HS-27A (cell line): ENCODE measurements around the gene SPG21.

Experiments used
- DNase-seq: peaks from one replicate; pipeline ENCODE4 v3.0.0-alpha.2; 2012; ENCODE audit warnings: low read depth, missing footprints

SPG21 gene

GRCh38 chr15:64938192-64938591 is 51.5 kb downstream of the SPG21 start:
- no peak for DNase-seq

- no peak for DNase-seq
These were observed 55.7 kb downstream of the SPG21 start for GRCh38 chr15:64934023-64934422.

- DNase-seq = no peak
These were observed 58.3 kb downstream of the SPG21 start for GRCh38 chr15:64931381-64931780.

DNA sequence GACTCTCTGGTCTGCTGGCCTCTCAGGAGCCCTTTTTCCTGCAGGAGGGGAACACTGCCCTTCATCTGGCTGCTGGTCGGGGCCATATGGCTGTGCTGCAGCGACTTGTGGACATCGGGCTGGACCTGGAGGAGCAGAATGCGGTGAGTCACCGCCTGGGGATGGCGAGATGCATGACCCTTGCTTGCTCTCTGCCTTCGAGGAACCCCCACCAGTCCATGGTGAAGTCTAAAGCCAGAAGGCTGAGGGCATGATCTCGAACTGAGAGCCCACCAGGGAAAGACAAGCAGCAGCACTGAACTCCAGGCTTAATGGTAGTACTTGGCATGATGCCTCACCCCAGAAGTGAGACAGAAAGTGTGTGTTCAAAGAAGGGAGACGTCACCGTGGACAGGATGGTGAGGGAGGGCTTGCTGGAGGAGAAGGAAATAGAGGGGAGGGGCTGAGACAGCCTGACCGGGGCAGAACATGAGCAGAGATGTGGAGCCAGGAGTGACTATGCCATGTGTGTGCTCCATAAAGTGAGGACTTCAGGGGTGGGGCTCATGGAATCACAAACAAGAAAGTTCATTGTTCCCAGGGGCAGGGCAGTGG is 58.8 kb downstream of the SPG21 start:
- no peak for DNase-seq

DNA sequence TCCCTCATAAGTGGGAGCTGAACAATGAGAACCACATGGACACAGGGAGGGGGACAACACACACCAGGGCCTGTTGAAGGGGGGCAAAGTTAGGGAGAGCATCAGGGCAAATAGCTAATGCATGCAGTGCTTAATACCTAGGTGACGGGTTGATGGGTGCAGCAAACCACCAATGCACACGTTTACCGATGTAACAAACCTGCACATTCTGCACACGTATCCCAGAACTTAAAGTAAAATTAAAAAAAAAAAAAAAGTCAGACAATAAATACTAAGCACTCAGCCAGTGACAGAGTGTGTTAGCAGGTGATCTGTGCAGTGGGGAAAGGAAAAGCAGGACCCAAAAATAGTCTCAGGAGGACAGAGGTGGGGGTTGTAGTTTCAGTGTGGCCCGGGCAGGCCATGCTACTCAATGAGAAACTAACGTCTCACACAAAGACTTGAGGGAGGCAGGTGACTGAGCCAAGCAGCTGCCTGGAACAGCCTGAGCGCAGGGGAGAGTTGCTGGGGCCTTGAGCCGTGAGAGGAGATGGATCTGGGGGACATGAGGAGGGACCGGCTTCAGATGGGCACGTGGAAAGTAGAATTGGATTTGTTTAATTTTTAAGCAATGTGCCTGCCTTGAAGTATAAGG is 59.6 kb downstream of the SPG21 start:
- no peak for DNase-seq

- no peak for DNase-seq
These were observed 61.0 kb downstream of the SPG21 start for GRCh38 chr15:64928626-64929220.

DNA sequence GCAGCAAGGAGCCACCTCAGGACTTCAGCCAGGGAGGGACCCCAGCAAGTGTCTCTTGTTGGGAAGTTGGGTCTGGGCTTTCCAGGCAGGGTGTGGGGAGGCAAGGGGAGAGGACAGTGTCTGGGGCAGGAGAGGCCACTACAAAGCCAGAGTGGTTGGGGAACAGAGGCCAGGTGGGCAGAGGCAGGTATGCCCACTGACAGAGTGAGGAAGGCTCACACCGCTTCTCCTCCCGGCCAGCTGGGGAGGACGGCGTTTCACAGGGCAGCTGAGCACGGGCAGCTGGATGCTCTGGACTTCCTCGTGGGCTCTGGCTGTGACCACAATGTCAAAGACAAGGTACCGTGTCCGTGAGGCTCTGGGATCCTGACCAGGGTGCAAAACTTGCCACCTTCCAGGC is 63.1 kb downstream of the SPG21 start:
- DNase-seq = no peak

DNA sequence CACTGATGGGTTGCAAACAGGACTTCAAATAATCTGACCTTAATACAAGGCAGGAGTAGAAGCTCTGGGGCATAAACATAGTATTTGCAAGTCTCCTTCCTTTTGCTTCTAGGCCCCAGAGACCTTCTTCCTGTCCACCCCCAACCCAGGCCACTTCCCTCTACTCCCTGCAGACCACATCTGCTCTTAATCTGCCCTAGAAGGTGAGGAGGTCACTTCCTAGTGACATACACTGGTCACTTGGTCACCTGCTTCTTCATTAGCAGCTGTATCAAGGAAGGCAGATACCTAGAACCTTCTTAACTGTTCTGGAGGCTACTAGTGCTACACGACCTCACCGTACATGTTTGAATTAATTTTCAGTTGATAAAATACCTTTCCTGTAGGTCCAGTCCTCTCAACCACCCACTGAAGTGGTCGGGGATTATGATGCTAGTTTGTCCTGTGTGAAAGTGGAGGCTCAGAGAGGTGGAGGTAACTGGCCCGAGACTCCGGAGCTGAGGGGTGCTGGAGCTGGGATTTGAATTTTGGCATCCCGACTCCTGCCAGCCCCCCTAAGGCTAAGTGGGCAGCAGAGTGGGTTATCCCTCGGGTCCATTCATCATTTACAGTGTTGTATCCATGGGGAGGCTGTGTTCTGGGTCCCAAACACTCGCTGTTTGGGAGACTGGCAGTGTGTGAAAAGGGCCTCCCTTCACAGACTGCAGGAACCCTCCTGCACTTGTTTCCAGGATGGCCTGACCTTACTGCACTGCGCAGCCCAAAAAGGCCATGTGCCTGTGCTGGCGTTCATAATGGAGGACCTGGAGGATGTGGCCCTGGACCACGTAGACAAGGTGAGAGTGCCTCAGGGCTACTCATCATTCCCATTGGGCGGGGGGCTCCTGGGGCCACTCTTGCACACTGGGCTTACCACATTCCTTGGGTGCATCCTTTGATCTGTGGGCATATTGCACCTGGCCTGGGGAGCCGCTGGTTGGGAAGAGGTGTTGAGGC is 64.1 kb downstream of the SPG21 start:
- DNase-seq = no peak

GRCh38 chr15:64923546-64923945 is 66.2 kb downstream of the SPG21 start:
- no peak for DNase-seq

GRCh38 chr15:64921711-64922110 is 68.0 kb downstream of the SPG21 start:
- no peak for DNase-seq

GRCh38 chr15:64919721-64920120 is 70.0 kb downstream of the SPG21 start:
- DNase-seq = no peak

DNA sequence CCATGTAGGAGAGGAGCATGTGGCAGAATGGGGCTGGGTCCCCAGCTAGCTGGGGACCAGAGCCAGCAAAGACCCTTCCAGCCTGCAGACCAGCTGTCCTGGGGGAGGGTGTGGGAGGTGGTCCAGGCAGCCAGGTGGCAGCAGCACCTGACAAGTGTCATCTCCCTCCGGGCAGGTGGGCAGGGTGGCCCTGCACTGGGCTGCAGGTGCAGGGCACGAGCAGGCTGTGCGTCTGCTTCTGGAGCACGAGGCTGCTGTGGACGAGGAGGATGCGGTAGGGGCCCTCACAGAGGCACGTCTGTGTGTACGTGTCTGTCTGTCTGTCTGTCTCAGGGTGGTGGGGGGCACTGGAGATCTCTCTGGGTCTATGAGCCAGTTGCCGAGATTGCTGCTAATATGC is 72.5 kb downstream of the SPG21 start:
- no peak for DNase-seq

DNA sequence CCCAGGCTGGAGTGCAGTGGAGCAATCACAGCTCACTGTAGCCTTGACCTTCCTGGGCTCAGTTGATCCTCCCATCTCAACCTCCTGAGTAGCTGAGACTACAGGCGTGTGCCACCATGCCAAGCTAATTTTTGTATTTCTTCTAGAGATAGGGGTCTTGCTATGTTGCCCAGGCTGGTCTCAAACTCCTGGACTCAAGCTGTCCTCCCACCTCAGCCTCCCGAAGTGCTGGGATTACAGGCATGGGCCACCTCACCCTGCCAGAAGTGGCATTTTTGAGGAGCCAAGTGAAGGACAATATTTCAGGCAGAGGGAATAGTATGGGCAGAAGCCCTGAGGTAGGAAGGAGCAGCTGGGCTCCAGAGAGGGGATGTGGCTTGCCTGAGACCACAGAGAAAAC is 73.3 kb downstream of the SPG21 start:
- DNase-seq = no peak

DNA sequence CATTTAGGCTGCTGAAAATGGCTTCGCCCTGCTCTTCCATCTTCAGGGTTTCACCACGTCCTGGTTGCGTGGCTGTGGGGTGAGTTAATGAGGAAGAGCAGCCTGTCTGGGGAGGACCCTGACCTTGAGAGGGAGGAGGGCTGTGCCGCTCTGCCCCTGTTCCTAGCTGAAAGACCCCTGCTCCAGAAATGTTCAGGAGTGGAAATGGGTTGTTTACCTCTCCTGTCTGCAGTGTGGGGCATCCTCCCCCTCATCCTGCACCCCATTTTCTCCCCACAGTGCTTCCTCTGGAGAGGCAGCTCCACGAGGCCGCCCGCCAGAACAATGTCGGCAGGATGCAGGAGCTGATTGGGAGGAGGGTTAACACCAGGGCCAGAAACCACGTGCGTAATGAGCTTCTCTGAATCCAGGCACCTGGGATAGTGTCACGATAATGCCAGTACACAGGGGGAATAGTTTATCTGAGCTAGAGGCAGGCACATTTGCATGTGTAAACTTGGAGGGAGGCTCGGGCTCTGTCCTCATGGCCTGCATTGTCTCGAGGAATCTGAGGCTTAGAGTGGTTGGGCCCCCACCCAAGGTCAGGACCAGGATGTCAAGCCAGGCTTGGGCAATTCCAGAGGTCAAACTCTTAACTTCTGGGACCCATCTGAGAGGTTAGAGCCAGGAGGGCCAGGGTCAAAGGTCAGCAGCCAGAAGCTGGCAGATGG is 74.0 kb downstream of the SPG21 start:
- DNase-seq = no peak
